Right atrium auricular region (tissue), 2 donors: Measurements from ENCODE around the gene TRAPPC2. TPM values are rescaled to one million over a fixed set of nuclear protein-coding genes. Genes with fewer than 3 reads are reported as not detected.

ENCODE experiments used
- DNase-seq: peaks from one replicate; pipeline ENCODE4 v3.0.0-alpha.2; 2019; ENCODE audit warnings: low spot score
- H3K27ac ChIP-seq, 2 donors: fragments of 200-600 bp; sonication (generic); 1 replicate in 1 of 2; 2 replicates in 1 of 2; pipeline ENCODE4 v1.5.1; 2016 to 2019
- H3K27me3 ChIP-seq, 2 donors: fragments of 200-600 bp; sonication (generic); one replicate each; pipeline versions ENCODE4 v1.5.1 to v1.6.0; 2017 to 2019
- H3K36me3 ChIP-seq: fragments of 200-600 bp; sonication (generic); one replicate; pipeline ENCODE4 v1.5.1; 2016
- H3K4me1 ChIP-seq, 2 donors: fragments of 200-600 bp; sonication (generic); one replicate each; pipeline versions ENCODE4 v1.5.1 to v1.6.0; 2017 to 2019
- H3K4me3 ChIP-seq, 2 donors: fragments of 200-600 bp; sonication (generic); 1 replicate in 1 of 2; 2 replicates in 1 of 2; pipeline ENCODE4 v1.5.1; 2017 to 2019; ENCODE audit warnings: mild to moderate bottlenecking in 1 of 2, moderate library complexity in 1 of 2
- H3K9me3 ChIP-seq, 2 donors: fragments of 200-600 bp; sonication (generic); one replicate each; pipeline ENCODE4 v1.5.1; 2019
- CTCF ChIP-seq, 2 donors: fragments of 200-600 bp; sonication (generic); IDR thresholded peaks; one replicate each; pipeline ENCODE4 v1.5.1; 2019; ENCODE audit warnings: antibody characterized with exemption in 2 of 2
- total RNA-seq, 2 donors: library from RNA; depleted of rRNA; stranded (reverse); fragments of >200 nt; gene quantifications; one replicate each; pipeline ENCODE4 v1.1.0, GENCODE V29; 2016

The TRAPPC2 gene
- total RNA-seq, 2 donors from 2014 or later = 6.6 to 7.6 TPM

- Histone ChIP-seq H3K27ac (no peak overlapping the region), H3K36me3 (no peaks in the 10 kb centered on the region), H3K4me1 (peaks cover 0 to 35% of the 10 kb centered on the region in 2 donors), H3K9me3 (no peaks in the 10 kb centered on the region), H3K27me3 (no peaks in the 10 kb centered on the region), H3K4me3 (no peak overlapping the region)
- TF ChIP-seq CTCF (IDR thresholded peaks at IDR 0.05) = no peak
- DNase-seq = no peak
These were observed 40.1 kb downstream of the TRAPPC2 start for GRCh38 chrX:13694359-13694758.

GRCh38 chrX:13693341-13693961, 41.0 kb downstream of the TRAPPC2 start:
- Histone ChIP-seq H3K36me3 (no peaks in the 10 kb centered on the region), H3K27me3 (no peaks in the 10 kb centered on the region), H3K9me3 (no peaks in the 10 kb centered on the region), H3K4me1 (peaks cover 0 to 30% of the 10 kb centered on the region in 2 donors), H3K4me3 (no peak overlapping the region), H3K27ac (no peak overlapping the region)
- TF ChIP-seq CTCF (IDR thresholded peaks at IDR 0.05) = no peak
- no peak for DNase-seq

- H3K27me3 ChIP-seq = no peaks in the 10 kb centered on the region
These were observed 41.6 kb downstream of the TRAPPC2 start for GRCh38 chrX:13692771-13693231.

GRCh38 chrX:13691841-13692371, 42.5 kb downstream of the TRAPPC2 start:
- DNase-seq = no peak
- no peak for TF ChIP-seq CTCF (IDR thresholded peaks at IDR 0.05)
- no peaks in the 10 kb centered on the region for H3K27me3 ChIP-seq
- no peak overlapping the region for H3K27ac ChIP-seq
- H3K4me3 ChIP-seq = no peak overlapping the region
- H3K9me3 ChIP-seq = no peaks in the 10 kb centered on the region
- no peaks in the 10 kb centered on the region for H3K36me3 ChIP-seq
- peaks cover 0 to 30% of the 10 kb centered on the region in 2 donors for H3K4me1 ChIP-seq

More at GRCh38 chrX:13692771-13693231, 41.6 kb downstream of the TRAPPC2 start:
- H3K36me3 ChIP-seq = no peaks in the 10 kb centered on the region
- no peaks in the 10 kb centered on the region for H3K9me3 ChIP-seq
- no peak for DNase-seq
- no peak for TF ChIP-seq CTCF (IDR thresholded peaks at IDR 0.05)
- H3K4me3 ChIP-seq = no peak overlapping the region
- peaks cover 0 to 30% of the 10 kb centered on the region in 2 donors for H3K4me1 ChIP-seq
- no peak overlapping the region for H3K27ac ChIP-seq

GRCh38 chrX:13690836-13691235, 43.6 kb downstream of the TRAPPC2 start:
- H3K27me3 ChIP-seq = no peaks in the 10 kb centered on the region
- no peak for DNase-seq
- peak overlapping the region in 1 of 2 donors; percentile 97 for H3K27ac ChIP-seq

More at GRCh38 chrX:13690836-13691235, 43.6 kb downstream of the TRAPPC2 start:
- Histone ChIP-seq H3K36me3 (no peaks in the 10 kb centered on the region), H3K9me3 (no peaks in the 10 kb centered on the region), H3K4me3 (peak overlapping the region; percentile 69 to 79), H3K4me1 (peaks cover 0 to 30% of the 10 kb centered on the region in 2 donors)
- no peak for TF ChIP-seq CTCF (IDR thresholded peaks at IDR 0.05)
